Testis (tissue), 2 donors: ENCODE results near the gene HES4.

Experiments
- POLR2A ChIP-seq: fragments of 450-650 bp; IDR thresholded peaks from one replicate; pipeline ENCODE4 v1.6.1; 2017; ENCODE audit warnings: antibody characterized with exemption, mild to moderate bottlenecking, moderate library complexity
- TF ChIP-seq, protein P1 (sequence below), 3 experiments: fragments of 450-650 bp in 2 of 3; fragments of 200-600 bp in 1 of 3; sonication (generic) in 1 of 3; IDR thresholded peaks; one replicate each; pipeline ENCODE4 v1.5.1; 2016 to 2019; ENCODE audit warnings: antibody characterized with exemption in 3 of 3, mild to moderate bottlenecking in 2 of 3, moderate library complexity in 1 of 3

DNA sequence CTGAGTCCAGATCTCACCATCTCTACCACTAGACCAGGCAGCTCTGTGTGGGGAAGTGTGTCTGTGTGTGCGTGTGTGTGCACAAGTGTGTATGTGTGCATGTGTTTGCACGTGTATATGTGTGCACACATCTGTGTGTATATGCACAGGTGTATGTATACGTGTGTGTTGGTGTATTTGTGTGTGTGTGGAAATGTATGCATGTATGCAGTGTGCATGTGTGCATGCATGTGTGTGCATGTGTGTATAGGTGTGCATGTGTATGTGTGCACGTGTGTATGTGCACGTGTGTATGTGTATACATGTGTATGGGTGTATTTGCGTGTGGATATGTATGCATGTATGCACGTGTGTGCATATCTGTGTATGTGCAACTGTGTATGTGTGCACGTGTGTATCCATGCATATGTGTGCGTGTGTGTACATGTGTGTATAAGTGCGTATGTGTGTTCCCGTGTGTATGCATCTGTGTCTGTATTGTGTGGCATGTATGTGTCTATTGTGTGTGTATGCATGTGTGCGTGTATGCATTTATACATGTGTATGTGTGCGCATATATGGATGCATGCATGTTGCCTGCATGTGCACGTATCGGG lies 30.5 kb downstream of the HES4 start:
- TF ChIP-seq POLR2A = no peak
- TF ChIP-seq, protein P1, sequence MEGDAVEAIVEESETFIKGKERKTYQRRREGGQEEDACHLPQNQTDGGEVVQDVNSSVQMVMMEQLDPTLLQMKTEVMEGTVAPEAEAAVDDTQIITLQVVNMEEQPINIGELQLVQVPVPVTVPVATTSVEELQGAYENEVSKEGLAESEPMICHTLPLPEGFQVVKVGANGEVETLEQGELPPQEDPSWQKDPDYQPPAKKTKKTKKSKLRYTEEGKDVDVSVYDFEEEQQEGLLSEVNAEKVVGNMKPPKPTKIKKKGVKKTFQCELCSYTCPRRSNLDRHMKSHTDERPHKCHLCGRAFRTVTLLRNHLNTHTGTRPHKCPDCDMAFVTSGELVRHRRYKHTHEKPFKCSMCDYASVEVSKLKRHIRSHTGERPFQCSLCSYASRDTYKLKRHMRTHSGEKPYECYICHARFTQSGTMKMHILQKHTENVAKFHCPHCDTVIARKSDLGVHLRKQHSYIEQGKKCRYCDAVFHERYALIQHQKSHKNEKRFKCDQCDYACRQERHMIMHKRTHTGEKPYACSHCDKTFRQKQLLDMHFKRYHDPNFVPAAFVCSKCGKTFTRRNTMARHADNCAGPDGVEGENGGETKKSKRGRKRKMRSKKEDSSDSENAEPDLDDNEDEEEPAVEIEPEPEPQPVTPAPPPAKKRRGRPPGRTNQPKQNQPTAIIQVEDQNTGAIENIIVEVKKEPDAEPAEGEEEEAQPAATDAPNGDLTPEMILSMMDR (IDR thresholded peaks at IDR 0.05) = no peak
